Measurements from ENCODE around the gene TEX29.

The TEX29 gene

GRCh38 chr13:111388851-111389500 is 68.5 kb downstream of the TEX29 start:
- H3K27ac ChIP-seq: no peak overlapping the region
- no peak for TF ChIP-seq ZFX (IDR thresholded peaks at IDR 0.05; ENCODE audit: borderline replicate concordance)
- TF ChIP-seq CTCF (IDR thresholded peaks at IDR 0.05): no peak

- TF ChIP-seq ZFX (IDR thresholded peaks at IDR 0.05; ENCODE audit: borderline replicate concordance): no peak
- no peak for TF ChIP-seq CTCF (IDR thresholded peaks at IDR 0.05)
- H3K27ac ChIP-seq: no peak overlapping the region
Measured at GRCh38 chr13:111389621-111390521, 69.4 kb downstream of the TEX29 start.

- TF ChIP-seq ZFX (IDR thresholded peaks at IDR 0.05; ENCODE audit: borderline replicate concordance) (no peak), CTCF (IDR thresholded peaks at IDR 0.05) (no peak)
Measured at GRCh38 chr13:111390522-111391270, 70.3 kb downstream of the TEX29 start.

GRCh38 chr13:111392486-111392885 is 72.0 kb downstream of the TEX29 start:
- TF ChIP-seq CTCF (IDR thresholded peaks at IDR 0.05) (no peak), ZFX (IDR thresholded peaks at IDR 0.05; ENCODE audit: borderline replicate concordance) (no peak)
- H3K27ac ChIP-seq: no peak overlapping the region

More at GRCh38 chr13:111390522-111391270, 70.3 kb downstream of the TEX29 start:
- H3K27ac ChIP-seq: no peak overlapping the region

- no peak for TF ChIP-seq CTCF (IDR thresholded peaks at IDR 0.05)
- TF ChIP-seq ZFX (IDR thresholded peaks at IDR 0.05; ENCODE audit: borderline replicate concordance): no peak
- H3K27ac ChIP-seq: no peak overlapping the region
Measured at GRCh38 chr13:111393221-111393790, 72.9 kb downstream of the TEX29 start.
